ENCODE results near the gene TMTC1. TPM values are rescaled to one million over a fixed set of nuclear protein-coding genes. Genes with fewer than 3 reads are reported as not detected.

Gene TMTC1
- total and polyA plus RNA-seq, 2 experiments from 2014 or later = 4.8 to 24.3 TPM

DNA sequence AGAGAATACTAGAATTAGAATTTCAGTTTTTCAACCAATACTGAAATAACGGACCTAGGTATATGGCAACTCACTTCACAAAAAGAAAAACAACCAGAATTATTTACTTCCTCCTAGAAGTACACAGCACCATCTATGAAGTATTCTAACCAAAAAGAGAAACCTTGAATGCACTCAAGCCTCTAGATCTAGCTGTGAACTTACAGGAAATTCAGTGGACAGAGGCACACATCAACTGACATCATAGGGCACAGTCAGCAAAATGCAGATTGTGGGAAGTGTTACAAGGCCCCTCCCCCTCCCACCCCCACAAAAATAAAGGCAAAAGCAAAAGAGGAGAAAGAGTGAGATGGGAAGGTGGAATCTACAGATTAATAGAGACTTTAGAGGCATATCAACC is 102.4 kb downstream of the TMTC1 start:
- no peak for DNase-seq (ENCODE audit: low spot score)
- TF ChIP-seq EZH2phosphoT487 (IDR thresholded peaks at IDR 0.05; ENCODE audit: unreplicated experiment) (no peak), STAT1 (IDR thresholded peaks at IDR 0.05; ENCODE audit: unreplicated experiment) (no peak), ZNF114 (CRISPR knock-in tag; IDR thresholded peaks at IDR 0.05) (no peak), ZNF331 (CRISPR knock-in tag; IDR thresholded peaks at IDR 0.05; ENCODE audit: low read depth) (no peak), NANOG (IDR thresholded peaks at IDR 0.05; ENCODE audit: borderline replicate concordance) (no peak), CREB1 (CRISPR knock-in tag; IDR thresholded peaks at IDR 0.05; ENCODE audit: low read depth) (no peak), EZH2 (IDR thresholded peaks at IDR 0.05; ENCODE audit: low read depth, unreplicated experiment) (no peak), POLR2AphosphoS5 (IDR thresholded peaks at IDR 0.05; ENCODE audit: low read depth) (no peak), JUNB (IDR thresholded peaks at IDR 0.05; ENCODE audit: unreplicated experiment) (no peak)
- TF ChIP-seq, protein P1, sequence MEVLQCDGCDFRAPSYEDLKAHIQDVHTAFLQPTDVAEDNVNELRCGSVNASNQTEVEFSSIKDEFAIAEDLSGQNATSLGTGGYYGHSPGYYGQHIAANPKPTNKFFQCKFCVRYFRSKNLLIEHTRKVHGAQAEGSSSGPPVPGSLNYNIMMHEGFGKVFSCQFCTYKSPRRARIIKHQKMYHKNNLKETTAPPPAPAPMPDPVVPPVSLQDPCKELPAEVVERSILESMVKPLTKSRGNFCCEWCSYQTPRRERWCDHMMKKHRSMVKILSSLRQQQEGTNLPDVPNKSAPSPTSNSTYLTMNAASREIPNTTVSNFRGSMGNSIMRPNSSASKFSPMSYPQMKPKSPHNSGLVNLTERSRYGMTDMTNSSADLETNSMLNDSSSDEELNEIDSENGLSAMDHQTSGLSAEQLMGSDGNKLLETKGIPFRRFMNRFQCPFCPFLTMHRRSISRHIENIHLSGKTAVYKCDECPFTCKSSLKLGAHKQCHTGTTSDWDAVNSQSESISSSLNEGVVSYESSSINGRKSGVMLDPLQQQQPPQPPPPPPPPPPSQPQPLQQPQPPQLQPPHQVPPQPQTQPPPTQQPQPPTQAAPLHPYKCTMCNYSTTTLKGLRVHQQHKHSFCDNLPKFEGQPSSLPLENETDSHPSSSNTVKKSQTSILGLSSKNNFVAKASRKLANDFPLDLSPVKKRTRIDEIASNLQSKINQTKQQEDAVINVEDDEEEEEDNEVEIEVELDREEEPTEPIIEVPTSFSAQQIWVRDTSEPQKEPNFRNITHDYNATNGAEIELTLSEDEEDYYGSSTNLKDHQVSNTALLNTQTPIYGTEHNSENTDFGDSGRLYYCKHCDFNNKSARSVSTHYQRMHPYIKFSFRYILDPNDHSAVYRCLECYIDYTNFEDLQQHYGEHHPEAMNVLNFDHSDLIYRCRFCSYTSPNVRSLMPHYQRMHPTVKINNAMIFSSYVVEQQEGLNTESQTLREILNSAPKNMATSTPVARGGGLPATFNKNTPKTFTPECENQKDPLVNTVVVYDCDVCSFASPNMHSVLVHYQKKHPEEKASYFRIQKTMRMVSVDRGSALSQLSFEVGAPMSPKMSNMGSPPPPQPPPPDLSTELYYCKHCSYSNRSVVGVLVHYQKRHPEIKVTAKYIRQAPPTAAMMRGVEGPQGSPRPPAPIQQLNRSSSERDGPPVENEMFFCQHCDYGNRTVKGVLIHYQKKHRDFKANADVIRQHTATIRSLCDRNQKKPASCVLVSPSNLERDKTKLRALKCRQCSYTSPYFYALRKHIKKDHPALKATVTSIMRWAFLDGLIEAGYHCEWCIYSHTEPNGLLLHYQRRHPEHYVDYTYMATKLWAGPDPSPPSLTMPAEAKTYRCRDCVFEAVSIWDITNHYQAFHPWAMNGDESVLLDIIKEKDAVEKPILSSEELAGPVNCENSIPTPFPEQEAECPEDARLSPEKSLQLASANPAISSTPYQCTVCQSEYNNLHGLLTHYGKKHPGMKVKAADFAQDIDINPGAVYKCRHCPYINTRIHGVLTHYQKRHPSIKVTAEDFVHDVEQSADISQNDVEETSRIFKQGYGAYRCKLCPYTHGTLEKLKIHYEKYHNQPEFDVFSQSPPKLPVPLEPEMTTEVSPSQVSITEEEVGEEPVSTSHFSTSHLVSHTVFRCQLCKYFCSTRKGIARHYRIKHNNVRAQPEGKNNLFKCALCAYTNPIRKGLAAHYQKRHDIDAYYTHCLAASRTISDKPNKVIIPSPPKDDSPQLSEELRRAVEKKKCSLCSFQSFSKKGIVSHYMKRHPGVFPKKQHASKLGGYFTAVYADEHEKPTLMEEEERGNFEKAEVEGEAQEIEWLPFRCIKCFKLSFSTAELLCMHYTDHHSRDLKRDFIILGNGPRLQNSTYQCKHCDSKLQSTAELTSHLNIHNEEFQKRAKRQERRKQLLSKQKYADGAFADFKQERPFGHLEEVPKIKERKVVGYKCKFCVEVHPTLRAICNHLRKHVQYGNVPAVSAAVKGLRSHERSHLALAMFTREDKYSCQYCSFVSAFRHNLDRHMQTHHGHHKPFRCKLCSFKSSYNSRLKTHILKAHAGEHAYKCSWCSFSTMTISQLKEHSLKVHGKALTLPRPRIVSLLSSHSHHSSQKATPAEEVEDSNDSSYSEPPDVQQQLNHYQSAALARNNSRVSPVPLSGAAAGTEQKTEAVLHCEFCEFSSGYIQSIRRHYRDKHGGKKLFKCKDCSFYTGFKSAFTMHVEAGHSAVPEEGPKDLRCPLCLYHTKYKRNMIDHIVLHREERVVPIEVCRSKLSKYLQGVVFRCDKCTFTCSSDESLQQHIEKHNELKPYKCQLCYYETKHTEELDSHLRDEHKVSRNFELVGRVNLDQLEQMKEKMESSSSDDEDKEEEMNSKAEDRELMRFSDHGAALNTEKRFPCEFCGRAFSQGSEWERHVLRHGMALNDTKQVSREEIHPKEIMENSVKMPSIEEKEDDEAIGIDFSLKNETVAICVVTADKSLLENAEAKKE (CRISPR knock-in tag; IDR thresholded peaks at IDR 0.05) = no peak
- TF ChIP-seq, protein P2, sequence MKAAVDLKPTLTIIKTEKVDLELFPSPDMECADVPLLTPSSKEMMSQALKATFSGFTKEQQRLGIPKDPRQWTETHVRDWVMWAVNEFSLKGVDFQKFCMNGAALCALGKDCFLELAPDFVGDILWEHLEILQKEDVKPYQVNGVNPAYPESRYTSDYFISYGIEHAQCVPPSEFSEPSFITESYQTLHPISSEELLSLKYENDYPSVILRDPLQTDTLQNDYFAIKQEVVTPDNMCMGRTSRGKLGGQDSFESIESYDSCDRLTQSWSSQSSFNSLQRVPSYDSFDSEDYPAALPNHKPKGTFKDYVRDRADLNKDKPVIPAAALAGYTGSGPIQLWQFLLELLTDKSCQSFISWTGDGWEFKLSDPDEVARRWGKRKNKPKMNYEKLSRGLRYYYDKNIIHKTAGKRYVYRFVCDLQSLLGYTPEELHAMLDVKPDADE (IDR thresholded peaks at IDR 0.05) = no peak
- TF ChIP-seq, protein P3, sequence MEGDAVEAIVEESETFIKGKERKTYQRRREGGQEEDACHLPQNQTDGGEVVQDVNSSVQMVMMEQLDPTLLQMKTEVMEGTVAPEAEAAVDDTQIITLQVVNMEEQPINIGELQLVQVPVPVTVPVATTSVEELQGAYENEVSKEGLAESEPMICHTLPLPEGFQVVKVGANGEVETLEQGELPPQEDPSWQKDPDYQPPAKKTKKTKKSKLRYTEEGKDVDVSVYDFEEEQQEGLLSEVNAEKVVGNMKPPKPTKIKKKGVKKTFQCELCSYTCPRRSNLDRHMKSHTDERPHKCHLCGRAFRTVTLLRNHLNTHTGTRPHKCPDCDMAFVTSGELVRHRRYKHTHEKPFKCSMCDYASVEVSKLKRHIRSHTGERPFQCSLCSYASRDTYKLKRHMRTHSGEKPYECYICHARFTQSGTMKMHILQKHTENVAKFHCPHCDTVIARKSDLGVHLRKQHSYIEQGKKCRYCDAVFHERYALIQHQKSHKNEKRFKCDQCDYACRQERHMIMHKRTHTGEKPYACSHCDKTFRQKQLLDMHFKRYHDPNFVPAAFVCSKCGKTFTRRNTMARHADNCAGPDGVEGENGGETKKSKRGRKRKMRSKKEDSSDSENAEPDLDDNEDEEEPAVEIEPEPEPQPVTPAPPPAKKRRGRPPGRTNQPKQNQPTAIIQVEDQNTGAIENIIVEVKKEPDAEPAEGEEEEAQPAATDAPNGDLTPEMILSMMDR (conservative IDR thresholded peaks at IDR 0.05; ENCODE audit: low read depth in 2 of 2) = no peak
- H3K79me2 ChIP-seq (replicated peaks; ENCODE audit: insufficient read depth) = no peaks in the 10 kb centered on the region
- H3K9me2 ChIP-seq (ENCODE audit: insufficient read depth) = no peaks in the 10 kb centered on the region
- H3K27ac ChIP-seq (ENCODE audit: low read depth) = no peak overlapping the region
- Mint-ChIP-seq H3K27ac (no peak overlapping the region; the same call in 1 of the 2 replicates), H3K36me3 (ENCODE audit: low read depth) (no peaks in the 10 kb centered on the region), H3K4me1 (peaks cover 27% of the 10 kb centered on the region), H3K9me3 (no peaks in the 10 kb centered on the region; the same call in 2 of the 3 replicates), H3K4me3 (no peak overlapping the region), H3K27me3 (ENCODE audit: insufficient read depth, low read depth, poor library complexity) (no peaks in the 10 kb centered on the region)
- H3K27me3 ChIP-seq (ENCODE audit: insufficient read depth) = no peaks in the 10 kb centered on the region
- no peak for ATAC-seq
- H3F3A ChIP-seq (replicated peaks; ENCODE audit: low read depth) = no peaks in the 10 kb centered on the region
- H3K36me3 ChIP-seq (ENCODE audit: insufficient read depth) = no peaks in the 10 kb centered on the region
- H3K4me3 ChIP-seq = no peak overlapping the region
- no peak overlapping the region for H2AFZ ChIP-seq
- no peak overlapping the region for H3K4me2 ChIP-seq
- H4K20me1 ChIP-seq (replicated peaks; ENCODE audit: insufficient read depth) = no peaks in the 10 kb centered on the region
- H3K4me1 ChIP-seq (ENCODE audit: insufficient read depth) = no peaks in the 10 kb centered on the region
